HG03135 (cell line): Measurements from ENCODE around the gene SERPINA1.
"Not testable (repeated sequence)": the region's sequence is repeated elsewhere in the genome, so short reads cannot be mapped to it uniquely, and the experiment has no call there.

Source experiments
- ATAC-seq: cut with Tn5 transposase; IDR thresholded peaks from one replicate; pipeline ENCODE4 v1.9.1; 2021; ENCODE audit warnings: mild to moderate bottlenecking, moderate library complexity; ENCODE audit not compliant: unreplicated experiment

The SERPINA1 gene

DNA sequence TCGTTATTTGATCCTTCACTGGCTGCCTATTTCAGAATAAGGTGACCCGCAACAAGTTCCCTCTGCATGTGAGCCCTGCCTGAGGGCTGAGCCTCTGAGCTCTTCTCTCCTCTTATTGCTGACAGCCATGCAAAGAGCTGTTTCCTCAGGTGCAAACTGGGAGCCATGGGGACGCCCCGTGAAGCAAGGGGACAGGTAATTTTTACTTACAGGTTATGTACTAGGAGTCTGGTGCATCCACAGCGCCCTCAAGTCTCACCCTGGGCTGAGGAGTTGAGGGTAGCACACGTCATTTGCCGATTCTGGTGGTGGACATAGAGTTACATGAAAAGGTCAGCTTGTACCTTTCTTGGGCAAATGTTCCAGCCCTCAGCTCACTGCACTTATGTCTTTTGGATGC, 39.1 kb downstream of the SERPINA1 start:
- ATAC-seq: no peak

DNA sequence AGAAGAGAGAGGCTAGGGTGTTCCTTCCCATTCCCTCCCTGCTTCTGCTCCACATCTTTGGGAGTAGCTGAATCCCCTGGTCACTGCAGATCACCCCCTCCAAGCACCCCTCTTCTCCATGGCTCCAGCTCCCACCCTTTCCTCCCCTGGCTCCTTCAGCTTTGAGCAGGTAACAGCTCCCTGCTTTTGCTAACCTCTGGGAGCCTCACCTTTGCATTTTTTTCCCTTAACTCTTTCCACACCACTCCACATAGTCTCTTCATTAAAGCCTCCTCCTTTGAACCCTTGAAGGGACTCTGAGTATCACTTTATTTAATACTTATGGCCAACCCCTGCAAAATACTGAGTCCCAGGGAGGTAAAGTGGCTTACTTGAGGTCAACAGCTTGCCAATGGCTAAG, 39.6 kb downstream of the SERPINA1 start:
- ATAC-seq: no peak

GRCh38 chr14:94346841-94347240, 41.6 kb downstream of the SERPINA1 start:
- no peak for ATAC-seq

- ATAC-seq: not testable (repeated sequence)
Measured at GRCh38 chr14:94346065-94346786, 42.2 kb downstream of the SERPINA1 start.

DNA sequence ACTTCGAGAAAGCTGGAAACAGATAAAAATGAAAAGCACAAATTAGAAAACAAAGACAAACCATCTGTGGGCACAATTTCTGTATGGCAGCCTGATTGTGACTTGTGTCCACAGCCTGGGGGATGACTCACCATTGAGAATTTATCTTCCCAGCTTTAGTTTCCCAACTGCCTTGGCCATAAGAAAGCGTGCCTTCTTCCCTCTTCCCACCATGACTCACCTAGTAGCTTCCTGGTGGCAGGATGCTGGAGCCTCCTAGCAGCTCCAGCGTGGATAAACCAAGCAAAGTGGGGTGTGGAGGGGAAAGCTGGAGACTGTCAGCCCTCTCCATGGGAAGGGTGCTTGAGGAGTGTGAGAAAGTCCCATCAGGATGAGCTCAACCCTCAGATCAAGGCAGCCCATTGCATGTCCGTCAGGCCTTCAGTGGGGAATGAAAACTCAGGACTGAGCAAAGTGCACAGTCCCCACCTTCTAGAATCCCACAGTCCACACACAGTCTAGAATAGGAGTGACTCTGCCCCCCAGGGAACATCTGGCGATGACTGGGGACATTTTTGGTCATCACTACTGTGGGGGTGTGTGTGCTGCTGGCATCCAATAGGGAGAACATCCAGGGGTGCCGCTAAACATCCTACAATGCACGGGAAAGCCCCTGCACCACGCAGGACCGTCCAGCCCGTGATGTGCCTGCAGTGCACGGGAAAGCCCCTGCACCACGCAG, 42.9 kb downstream of the SERPINA1 start:
- no peak for ATAC-seq

DNA sequence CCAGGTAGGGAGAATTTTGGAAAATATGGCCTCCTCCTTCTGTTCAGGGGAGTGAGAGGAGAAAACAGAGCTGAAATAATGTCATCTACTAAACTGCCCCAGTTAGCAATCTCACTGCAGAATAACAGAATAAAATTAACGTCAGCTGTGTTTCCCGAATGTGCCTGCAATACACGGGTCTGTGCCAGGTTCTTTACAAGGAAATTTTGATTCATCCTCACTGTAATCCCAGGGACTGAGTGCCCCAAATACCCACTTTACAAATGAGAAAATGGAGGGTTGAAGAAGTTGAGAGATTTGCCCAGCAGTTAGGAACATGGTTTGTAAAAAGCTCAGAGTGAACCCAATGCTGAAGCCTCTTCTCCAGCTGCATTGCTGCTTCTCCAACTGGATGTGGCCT, 44.0 kb downstream of the SERPINA1 start:
- no peak for ATAC-seq

DNA sequence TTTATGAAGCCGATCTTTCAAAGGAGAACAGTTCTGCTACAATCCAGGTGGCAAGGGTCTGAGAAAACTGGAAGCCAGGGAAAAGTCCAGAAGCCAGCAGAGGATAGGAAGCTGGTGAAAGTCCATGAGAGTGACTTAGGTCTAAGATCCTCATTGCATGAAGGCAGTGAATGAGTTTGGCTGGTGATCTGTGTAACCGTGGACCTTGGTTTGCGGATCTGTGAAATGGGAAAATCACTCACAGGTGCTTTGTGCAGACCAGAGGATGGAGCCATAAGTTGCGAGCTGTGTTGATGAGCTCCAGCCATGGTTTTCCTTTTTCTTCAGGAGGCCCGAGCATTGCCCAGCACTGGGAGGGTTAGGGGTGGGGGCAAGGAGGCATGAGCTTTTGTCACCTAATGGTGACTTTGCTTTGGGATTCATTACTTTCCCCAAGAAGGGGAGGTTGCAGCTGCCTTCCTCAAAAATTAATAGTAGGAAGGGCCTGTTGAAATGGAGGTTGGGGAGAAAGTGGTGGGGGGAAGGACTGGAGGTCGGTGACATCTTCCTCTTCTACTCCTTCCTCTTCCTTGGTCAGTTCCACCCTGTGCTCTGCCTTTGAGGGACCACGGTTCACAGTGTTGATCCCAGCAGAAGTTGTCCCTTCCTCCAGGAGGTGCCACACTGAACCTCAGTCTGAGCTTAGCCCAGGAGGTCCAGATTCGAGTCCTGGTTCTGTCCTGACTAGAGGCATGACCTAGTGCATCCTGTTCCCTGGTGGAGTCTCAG, 45.0 kb downstream of the SERPINA1 start:
- ATAC-seq: no peak

DNA sequence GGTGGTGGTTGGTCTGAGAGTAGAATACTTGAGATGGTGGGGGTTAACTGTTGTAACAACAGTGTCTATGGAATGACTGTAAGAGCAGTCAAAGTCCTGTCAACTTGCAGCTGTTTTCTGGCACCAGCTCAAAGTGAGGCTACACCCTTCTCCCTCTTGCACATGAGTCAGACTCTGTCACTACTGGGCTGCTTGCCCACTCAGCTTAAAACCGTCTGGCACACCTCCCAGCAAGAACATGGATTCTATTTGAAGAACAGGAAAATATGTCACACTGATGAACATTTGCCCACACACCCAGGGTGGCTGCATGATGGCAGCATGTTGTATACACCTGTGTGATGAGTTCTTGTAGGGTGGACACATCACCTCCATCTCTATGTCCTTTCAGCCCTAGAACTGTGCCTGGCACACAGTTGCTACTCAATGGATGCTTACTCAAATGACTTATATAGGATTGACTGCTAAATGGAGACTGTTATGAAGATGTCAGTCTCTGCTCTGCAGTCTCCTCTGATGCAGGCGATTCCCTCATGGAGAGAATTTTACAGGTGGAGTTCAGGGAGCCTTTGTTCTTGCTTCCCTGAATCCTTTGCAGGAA, 46.0 kb downstream of the SERPINA1 start:
- no peak for ATAC-seq

- ATAC-seq: no peak
Measured at GRCh38 chr14:94341656-94342333, 46.6 kb downstream of the SERPINA1 start.

DNA sequence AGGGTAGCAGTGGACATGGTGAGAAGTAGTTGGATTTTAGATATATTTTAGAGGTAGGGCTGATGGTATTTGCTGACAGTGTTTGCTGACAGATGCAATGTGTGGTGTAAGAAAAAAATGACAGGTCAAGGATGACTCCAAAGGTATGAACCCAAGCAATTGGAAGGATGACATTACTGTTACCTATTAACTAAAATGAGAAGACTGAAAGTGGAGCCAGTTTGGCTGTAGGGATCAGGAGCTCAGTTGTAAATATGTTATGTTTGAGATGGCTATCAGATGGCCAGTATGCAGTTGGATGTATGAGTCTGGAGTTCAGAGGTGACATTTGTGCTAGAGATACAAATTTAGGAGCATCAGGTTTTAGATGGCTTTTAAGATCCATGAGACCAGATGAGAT, 47.9 kb downstream of the SERPINA1 start:
- no peak for ATAC-seq

DNA sequence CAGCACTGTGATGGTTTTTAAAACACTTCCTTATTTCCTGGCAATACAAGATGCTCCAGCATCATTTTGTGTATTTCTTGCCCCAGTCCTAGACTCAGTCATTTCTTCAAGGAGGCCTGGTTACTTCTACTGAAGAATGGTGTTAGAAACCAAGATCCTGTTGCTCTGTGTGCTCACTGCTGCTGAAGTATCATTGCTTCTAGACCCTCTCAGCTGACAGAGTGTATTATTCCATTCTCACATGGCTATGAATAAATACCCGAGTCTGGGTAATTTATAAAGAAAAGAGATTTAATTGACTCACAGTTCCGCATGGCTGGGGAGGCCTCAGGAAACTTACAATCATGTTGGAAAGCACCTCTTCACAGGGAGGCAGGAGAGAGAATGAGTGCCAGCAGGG, 50.4 kb downstream of the SERPINA1 start:
- ATAC-seq: no peak

DNA sequence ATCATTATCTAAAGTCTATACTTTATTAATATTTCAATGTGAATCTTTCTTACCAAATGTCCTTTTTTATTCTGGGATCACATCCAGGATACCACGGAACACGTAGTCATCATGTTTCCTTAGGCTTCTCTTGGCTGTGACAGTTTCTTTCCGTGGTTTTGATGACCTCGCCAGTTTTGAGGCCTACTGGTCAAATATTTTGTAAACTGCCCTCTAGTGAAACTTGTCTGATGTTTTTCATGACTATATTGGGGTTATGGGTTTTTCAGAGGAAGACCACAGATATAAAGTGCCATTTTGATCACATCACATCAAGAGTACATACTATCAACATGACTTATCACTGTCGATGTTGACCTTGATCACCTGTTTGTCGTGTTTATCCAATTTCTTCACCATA, 51.1 kb downstream of the SERPINA1 start:
- ATAC-seq: no peak

DNA sequence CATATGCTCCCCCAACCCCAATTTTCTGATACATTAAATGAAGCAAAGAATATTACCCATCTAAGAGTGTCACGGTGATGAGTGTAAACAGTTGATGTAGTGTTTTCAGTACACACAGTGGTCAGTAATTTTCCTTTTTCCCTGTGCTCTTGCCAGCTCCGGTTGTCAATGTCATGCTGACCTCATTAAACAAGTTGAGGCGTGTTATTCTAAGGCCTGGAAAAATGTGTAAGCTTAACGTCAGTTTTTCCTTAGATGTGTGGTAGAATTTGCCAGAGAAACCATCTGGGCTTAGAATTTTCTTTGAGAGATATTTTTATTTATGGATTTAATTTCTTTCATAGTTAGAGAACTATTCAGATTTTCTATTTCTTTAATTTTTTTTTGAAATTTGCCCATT, 53.5 kb downstream of the SERPINA1 start:
- no peak for ATAC-seq

DNA sequence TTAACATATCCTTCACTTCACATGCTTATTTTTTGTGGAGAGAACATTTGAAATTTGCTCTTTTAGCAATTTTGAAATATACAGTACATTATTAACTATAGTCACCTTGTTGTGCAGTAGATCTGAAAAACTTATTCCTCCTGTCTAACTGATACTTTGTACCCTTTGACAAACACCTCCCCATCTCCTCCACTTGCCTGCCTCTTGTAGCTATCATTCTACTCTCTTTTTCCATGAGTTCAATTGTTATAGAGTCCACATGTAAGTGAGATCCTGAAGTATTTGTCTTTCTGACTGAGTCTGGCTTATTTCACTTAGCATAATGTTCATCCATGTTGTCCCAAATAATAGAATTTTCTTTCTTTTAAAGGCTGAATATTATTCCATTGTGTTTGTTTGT, 55.8 kb downstream of the SERPINA1 start:
- no peak for ATAC-seq

DNA sequence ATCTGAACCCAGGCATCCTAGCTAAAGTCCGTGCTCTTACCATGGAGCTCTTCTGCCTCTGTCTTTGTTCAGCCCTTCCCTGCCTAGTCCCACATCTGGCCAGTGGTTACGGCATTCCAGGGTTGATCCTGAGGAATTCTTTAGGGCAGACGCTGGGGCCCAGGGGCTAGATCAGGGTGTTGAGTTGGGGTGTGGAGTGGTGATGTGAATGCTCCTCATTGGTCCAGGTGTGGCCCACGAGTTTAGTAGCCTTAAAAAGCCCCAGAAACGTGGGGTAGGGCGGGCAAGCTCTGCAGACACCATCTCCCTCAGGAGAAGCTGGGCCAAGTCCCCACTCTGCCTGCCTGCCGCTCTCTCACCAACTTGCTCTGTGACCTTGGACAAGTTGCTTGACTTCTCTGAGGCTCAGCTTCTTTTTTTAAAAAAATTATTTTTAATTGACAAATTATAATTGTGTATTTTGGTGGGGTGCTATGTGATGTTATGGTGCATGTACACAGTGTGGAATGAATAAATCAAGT, 56.3 kb downstream of the SERPINA1 start:
- ATAC-seq: no peak

- no peak for ATAC-seq
Measured at GRCh38 chr14:94331462-94331861, 56.9 kb downstream of the SERPINA1 start.

- no peak for ATAC-seq
Measured at GRCh38 chr14:94330857-94331256, 57.5 kb downstream of the SERPINA1 start.

DNA sequence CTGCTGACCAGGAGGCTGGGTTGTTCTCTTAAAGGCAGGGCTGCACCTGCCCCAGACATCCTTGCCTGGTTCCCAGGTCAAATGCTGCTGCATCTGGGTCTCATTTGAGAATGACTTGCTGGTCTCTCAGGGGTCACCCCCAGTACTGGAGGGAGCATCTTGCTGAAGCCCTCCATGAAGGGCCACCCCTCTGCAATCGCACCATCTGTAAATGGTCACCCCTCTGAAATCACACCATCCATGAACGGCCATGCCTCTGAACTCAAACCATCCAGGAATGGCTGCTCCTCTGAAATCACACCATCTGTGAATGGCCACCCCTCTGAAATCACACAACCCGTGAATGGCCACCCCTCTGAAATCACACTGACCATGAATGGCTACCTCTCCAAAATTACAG, 58.0 kb downstream of the SERPINA1 start:
- no peak for ATAC-seq

DNA sequence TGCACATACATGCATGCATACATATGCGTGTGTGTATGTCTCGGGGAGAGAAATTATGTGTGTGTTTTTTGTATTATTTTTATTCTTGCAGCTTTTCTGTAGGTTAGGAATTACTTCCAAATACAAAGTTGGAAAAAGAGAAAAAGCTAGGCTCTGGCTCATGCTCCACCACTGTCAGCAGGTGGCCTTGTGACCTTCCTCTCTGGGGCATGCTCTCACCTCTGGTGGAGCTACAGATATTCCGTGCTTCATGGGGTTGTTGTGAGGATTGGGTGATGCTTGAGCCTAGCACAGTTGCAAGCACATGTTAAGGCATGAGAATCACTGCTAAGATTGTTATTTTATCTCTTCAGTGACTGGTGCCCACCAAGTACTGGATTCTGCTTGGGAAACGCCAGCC, 58.5 kb downstream of the SERPINA1 start:
- ATAC-seq: no peak

DNA sequence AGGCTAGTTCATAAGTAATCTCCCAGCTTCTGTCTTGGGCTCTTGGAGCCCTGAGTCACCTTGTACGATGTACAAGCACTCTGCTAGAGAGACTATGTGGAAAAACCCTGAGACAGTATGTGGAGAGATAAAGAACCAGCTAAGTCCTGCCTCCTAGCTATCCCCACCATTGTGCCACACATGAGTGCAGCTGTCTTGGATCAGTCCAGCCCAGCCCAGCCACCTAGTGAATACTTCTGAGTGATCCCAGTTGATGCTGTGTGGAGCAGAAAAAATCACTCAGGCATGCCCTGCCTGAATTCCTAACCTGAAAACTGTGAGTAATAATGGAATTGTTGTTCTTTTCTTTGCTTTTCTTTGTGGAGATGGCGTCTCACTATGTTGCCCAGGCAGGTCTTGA, 60.2 kb downstream of the SERPINA1 start:
- ATAC-seq: no peak
